ENCODE results near the gene TMC1.

DNA sequence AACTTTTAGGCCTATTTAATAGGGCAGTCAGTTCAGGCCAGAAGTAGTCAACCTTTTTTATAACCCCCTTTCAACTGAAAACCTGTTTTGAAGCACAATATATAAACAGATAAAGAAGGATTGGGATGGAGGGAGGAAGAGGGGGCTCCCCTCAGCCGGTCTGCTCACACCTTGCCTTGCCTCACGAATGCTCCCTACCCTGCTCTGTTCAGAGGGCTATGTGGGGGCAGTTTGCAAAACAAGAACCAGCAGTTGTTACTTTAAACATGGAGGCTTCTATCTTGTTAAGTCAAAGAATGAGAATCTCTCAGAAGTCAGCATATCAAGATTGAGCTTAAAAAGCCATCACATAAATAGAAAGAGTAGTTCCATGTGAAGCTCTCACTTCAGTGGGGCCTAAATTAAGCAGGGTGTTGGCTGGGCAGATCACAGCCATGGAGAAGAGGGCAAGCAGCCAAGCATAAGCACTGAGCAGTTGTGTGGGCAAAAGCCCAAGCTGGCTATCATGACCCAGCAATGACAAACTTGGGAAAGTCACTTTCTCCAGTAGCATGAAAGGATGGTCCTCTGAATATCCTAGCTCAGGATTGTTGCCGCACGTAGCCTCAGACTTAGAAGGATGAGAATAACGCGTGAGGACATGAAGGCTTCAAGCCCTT, 360.8 kb downstream of the TMC1 start:
- TF ChIP-seq, protein P1, sequence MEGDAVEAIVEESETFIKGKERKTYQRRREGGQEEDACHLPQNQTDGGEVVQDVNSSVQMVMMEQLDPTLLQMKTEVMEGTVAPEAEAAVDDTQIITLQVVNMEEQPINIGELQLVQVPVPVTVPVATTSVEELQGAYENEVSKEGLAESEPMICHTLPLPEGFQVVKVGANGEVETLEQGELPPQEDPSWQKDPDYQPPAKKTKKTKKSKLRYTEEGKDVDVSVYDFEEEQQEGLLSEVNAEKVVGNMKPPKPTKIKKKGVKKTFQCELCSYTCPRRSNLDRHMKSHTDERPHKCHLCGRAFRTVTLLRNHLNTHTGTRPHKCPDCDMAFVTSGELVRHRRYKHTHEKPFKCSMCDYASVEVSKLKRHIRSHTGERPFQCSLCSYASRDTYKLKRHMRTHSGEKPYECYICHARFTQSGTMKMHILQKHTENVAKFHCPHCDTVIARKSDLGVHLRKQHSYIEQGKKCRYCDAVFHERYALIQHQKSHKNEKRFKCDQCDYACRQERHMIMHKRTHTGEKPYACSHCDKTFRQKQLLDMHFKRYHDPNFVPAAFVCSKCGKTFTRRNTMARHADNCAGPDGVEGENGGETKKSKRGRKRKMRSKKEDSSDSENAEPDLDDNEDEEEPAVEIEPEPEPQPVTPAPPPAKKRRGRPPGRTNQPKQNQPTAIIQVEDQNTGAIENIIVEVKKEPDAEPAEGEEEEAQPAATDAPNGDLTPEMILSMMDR (IDR thresholded peaks at IDR 0.05), result no peak
- no peak for TF ChIP-seq POLR2A (IDR thresholded peaks at IDR 0.05)
